HG03025 (cell line): ENCODE results near the gene POLR3K.
"Not testable (repeated sequence)": the region's sequence is repeated elsewhere in the genome, so short reads cannot be mapped to it uniquely, and the experiment has no call there.

Experiments used
- ATAC-seq: cut with Tn5 transposase; IDR thresholded peaks from one replicate; pipeline ENCODE4 v1.9.1; 2021; ENCODE audit warnings: mild to moderate bottlenecking, moderate library complexity; ENCODE audit not compliant: unreplicated experiment, low FRiP score

POLR3K gene

GRCh38 chr16:24151-24550 lies 29.3 kb downstream of the POLR3K start:
- ATAC-seq = not testable (repeated sequence)

GRCh38 chr16:20886-21285 lies 32.5 kb downstream of the POLR3K start:
- ATAC-seq = not testable (repeated sequence)

GRCh38 chr16:17062-17765 lies 36.2 kb downstream of the POLR3K start:
- ATAC-seq = not testable (repeated sequence)

- ATAC-seq = not testable (repeated sequence)
Measured at GRCh38 chr16:10772-11171, 42.6 kb downstream of the POLR3K start.

GRCh38 chr16:9903-10665 lies 43.3 kb downstream of the POLR3K start:
- ATAC-seq = no peak
